ENCODE measurements around the gene ERGIC1.

ERGIC1 gene

DNA sequence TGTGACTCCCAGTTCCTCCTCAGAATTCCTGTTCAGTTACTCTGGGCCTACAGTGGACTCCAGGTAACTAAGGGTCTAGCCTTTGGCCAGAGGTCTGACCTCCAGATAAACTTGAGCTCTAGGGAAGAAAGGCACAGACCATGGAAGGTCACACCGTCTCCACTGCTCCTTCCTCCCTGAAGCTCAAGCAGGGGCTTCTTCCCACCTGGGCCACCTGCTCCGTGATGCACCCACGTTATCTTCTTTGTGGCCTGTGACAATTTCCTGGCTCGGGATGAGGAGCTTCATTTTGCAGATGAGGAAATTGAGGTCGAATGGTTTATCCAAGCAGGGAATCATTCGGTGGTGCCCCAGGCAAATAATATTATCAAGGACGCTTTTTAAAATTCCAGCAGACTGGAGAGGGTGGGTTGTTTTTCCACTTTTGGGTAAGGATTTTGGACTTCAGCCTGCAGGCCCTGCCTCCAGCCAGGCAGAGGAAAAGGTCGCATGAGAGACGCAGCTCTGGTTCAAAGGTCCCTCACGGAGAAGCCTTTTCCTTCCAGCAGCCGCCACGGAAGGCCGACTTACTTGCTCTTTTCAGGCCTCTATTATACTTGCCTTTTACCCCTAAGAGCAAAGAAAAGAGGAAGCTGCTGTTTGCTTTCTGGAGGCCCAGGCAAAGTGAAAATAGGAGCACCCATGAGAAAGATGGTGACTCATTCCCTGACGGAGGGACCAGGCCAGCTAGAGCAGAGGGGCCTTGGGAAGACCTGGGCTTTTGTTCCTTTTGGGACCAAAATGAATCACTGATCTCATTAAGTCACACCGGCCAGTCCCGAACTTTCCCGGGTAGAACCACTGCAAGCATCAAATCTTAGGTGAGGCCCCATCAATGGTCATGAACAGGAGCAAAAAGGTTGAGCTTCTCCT, 40.2 kb upstream of the ERGIC1 start:
- Histone ChIP-seq H3K9me3 (ENCODE audit: control insufficient read depth, insufficient read depth, low read length) (no peaks in the 10 kb centered on the region), H3K36me3 (ENCODE audit: control insufficient read depth, insufficient read depth, low read length) (no peaks in the 10 kb centered on the region), H3K9ac (ENCODE audit: low read depth, low read length) (no peak overlapping the region), H3K27me3 (ENCODE audit: control insufficient read depth, insufficient read depth, low read length) (no peaks in the 10 kb centered on the region), H3K4me3 (ENCODE audit: low read depth, low read length) (no peak overlapping the region), H3K4me1 (ENCODE audit: control insufficient read depth, insufficient read depth, low read length) (peaks cover under 1% of the 10 kb centered on the region)

DNA sequence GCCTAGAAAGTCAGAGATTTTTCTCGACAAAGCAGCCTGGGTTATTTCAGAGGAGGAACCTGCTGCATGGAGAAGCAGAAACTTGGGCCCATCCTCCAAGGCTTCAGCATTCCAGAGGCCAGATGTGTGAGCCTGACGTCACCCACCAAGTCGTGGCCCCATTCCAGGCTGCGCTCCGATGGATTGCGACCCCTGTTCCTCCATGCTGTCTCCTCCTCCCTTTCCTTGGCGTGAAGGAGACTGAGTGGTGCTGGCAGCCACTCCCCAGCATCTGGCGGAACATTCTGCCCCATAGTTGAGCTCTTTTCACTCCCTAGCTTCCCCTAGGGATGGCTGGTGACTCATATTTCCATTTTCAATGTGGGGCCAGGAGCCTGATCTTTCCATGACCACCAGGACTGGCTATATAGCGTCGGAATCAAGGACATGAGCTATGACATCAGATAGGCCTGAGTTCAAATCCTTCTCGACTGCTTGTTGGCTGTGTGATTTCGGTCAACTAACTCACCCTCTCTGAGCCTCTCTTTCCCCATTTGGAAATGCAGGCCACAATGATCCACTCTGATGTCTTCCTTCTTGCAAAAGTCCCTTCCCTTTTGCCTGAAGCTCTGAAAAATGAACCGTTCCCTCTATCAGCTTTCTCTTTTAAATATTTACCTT, 38.6 kb upstream of the ERGIC1 start:
- H3K27me3 ChIP-seq (ENCODE audit: control insufficient read depth, insufficient read depth, low read length): no peaks in the 10 kb centered on the region
- H3K9me3 ChIP-seq (ENCODE audit: control insufficient read depth, insufficient read depth, low read length): no peaks in the 10 kb centered on the region
- no peak overlapping the region for H3K9ac ChIP-seq (ENCODE audit: low read depth, low read length)
- H3K4me3 ChIP-seq (ENCODE audit: low read depth, low read length): no peak overlapping the region
- H3K36me3 ChIP-seq (ENCODE audit: control insufficient read depth, insufficient read depth, low read length): no peaks in the 10 kb centered on the region
- no peaks in the 10 kb centered on the region for H3K4me1 ChIP-seq (ENCODE audit: control insufficient read depth, insufficient read depth, low read length)

DNA sequence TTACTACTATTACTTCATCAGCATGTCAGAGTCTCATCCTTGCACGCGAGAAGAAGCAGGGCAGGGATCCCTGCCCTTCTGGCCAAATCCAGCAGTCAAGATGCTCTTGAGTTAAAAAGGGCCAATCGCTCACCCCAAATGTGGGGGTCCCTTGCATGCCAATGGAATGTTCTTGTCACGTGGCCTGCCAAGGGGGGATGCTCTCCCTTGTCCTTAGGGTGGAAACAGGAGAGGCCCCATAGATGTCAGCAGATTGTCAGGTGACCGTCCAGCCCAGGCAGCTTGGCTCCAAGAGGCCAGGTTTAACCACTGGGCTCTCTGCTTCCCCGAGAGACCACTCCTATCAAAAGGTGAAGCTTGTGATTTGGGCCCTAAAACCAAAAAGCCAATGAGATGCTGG, 37.7 kb upstream of the ERGIC1 start:
- no peak overlapping the region for H3K9ac ChIP-seq (ENCODE audit: low read depth, low read length)
- no peaks in the 10 kb centered on the region for H3K9me3 ChIP-seq (ENCODE audit: control insufficient read depth, insufficient read depth, low read length)
- H3K4me1 ChIP-seq (ENCODE audit: control insufficient read depth, insufficient read depth, low read length): no peaks in the 10 kb centered on the region
- no peak overlapping the region for H3K4me3 ChIP-seq (ENCODE audit: low read depth, low read length)
- no peaks in the 10 kb centered on the region for H3K36me3 ChIP-seq (ENCODE audit: control insufficient read depth, insufficient read depth, low read length)
- H3K27me3 ChIP-seq (ENCODE audit: control insufficient read depth, insufficient read depth, low read length): no peaks in the 10 kb centered on the region

DNA sequence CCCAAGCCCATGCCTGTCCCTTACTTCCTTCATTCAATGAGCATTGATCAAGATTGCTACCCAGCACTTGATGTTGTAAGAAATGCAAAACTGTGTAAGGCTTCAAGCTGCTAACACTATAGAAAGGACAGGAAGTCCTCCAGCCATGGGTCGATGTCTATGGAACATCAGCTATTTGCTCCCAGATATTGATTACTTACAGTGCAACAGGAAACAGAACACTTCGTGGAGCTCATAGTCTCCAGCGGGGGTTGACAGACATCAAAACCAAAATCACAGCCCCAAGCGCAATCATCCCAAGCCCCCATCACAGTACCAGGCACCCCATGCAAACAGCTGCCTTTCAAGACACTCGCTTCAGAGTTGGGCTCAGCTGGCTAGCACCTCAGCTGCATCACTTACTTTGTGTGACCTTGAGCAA, 36.3 kb upstream of the ERGIC1 start:
- no peak overlapping the region for H3K9ac ChIP-seq (ENCODE audit: low read depth, low read length)

DNA sequence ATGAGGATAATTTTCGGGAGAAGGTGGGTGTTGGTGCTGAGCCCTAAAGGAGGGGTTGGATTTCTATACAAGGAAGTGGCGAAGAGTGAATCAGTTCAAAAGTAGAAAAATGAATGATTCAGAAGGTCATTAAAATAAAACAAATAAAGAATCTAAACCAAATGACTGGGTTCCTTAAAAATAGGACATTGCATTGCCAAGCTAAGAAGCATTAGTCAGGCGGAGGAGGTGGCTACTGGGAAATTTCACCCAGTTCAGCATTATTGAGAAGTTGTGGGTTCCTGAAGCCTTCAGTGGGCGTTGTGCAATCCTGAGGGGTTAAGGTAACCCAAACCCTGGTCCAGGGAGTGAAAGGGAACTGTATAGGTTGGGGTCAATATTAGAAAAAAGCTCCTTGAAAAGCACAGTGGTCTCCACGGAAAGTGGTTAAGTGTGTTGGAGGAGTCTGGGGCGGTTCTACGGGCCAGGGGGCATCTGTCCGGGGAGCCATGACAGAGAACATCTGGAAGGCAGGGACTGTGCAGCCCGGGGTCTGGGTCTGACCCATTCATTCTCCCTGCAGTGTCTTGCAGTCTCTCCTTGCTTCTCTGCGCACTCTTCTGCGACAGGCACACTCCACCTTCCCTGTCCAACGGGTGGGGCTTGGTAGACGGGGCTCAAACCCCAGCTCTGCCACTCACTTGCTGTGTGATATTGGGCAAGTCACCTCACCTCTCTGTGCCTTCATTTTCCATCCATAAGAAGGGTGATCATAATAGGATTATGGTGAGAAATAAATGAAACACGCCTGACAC, 35.4 kb upstream of the ERGIC1 start:
- Histone ChIP-seq H3K36me3 (ENCODE audit: control insufficient read depth, insufficient read depth, low read length) (no peaks in the 10 kb centered on the region), H3K27me3 (ENCODE audit: control insufficient read depth, insufficient read depth, low read length) (no peaks in the 10 kb centered on the region), H3K9ac (ENCODE audit: low read depth, low read length) (no peak overlapping the region), H3K9me3 (ENCODE audit: control insufficient read depth, insufficient read depth, low read length) (no peaks in the 10 kb centered on the region), H3K4me3 (ENCODE audit: low read depth, low read length) (no peak overlapping the region), H3K4me1 (ENCODE audit: control insufficient read depth, insufficient read depth, low read length) (no peaks in the 10 kb centered on the region)

More for the DNA sequence above, 36.3 kb upstream of the ERGIC1 start:
- no peaks in the 10 kb centered on the region for H3K27me3 ChIP-seq (ENCODE audit: control insufficient read depth, insufficient read depth, low read length)
- H3K4me3 ChIP-seq (ENCODE audit: low read depth, low read length): no peak overlapping the region
- no peaks in the 10 kb centered on the region for H3K36me3 ChIP-seq (ENCODE audit: control insufficient read depth, insufficient read depth, low read length)
- H3K9me3 ChIP-seq (ENCODE audit: control insufficient read depth, insufficient read depth, low read length): no peaks in the 10 kb centered on the region
- no peaks in the 10 kb centered on the region for H3K4me1 ChIP-seq (ENCODE audit: control insufficient read depth, insufficient read depth, low read length)

DNA sequence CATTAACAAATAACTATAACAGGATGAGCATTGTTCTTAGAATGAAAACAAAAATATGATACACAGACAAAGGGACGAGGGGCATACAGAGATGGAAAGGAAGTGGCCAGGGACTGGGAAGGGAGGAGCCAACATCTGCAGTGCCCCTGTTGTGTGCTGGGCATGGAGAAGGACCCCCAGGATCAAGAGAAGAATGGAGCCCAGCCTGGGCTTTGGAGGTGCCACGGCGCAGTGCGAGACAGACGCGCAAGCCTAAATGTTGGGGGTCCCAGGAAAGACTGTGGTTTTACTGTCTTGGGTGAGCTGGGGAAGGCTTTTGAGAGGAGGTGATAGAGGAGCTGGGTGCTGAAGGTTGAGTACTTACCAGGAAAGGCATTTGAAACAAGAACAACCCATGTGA, 34.6 kb upstream of the ERGIC1 start:
- Histone ChIP-seq H3K36me3 (ENCODE audit: control insufficient read depth, insufficient read depth, low read length) (no peaks in the 10 kb centered on the region), H3K4me1 (ENCODE audit: control insufficient read depth, insufficient read depth, low read length) (no peaks in the 10 kb centered on the region), H3K9me3 (ENCODE audit: control insufficient read depth, insufficient read depth, low read length) (no peaks in the 10 kb centered on the region), H3K4me3 (ENCODE audit: low read depth, low read length) (no peak overlapping the region), H3K9ac (ENCODE audit: low read depth, low read length) (no peak overlapping the region), H3K27me3 (ENCODE audit: control insufficient read depth, insufficient read depth, low read length) (no peaks in the 10 kb centered on the region)

DNA sequence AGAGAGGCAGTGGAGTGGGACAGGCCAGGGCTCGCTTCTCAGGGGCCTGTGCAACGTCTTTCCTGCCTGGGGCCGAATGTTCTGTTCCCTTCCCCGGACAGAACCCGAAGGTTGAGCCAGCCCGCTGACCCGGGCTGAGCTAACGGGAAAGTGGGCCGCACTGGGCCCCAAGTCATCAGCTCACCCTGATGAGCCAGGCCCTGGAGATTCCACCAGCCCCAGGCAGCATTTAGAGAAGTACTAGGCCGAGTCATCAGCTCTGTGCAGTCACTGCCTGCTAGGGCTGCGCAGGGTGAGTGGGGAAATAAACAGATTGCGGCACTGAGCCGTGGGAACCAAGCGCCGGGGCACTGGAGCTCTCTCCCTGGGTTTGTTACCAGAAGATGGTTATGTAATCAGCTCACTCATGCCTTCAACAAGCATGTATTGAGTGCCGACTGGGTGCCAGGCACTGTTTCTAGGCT, 33.9 kb upstream of the ERGIC1 start:
- H3K36me3 ChIP-seq (ENCODE audit: control insufficient read depth, insufficient read depth, low read length): no peaks in the 10 kb centered on the region
- H3K9ac ChIP-seq (ENCODE audit: low read depth, low read length): no peak overlapping the region
- H3K4me1 ChIP-seq (ENCODE audit: control insufficient read depth, insufficient read depth, low read length): no peaks in the 10 kb centered on the region

DNA sequence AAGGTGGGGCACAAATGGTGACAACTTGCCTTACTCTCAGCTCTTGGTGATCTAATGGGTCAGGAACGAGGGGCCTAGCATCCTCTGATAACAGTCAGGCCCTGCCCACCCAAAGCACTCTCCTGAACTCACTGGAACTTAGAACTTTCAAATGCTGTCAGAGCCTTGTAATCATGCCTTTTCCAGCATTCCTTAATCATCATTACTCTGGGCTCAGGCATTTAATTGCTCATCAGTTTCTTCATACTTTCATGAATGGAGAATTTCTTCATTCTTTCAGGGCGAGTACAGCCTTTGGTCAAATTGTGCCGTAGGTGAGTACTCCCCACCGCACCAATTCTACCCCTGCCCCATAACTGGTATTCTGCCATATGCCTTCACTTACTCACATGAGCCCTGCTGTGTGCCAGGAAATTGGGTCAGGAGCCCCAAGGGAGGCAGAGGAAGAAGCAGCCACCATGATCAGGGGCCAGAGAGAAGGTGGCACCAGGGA, 32.8 kb upstream of the ERGIC1 start:
- Histone ChIP-seq H3K9ac (ENCODE audit: low read depth, low read length) (no peak overlapping the region), H3K4me1 (ENCODE audit: control insufficient read depth, insufficient read depth, low read length) (no peaks in the 10 kb centered on the region), H3K9me3 (ENCODE audit: control insufficient read depth, insufficient read depth, low read length) (no peaks in the 10 kb centered on the region), H3K36me3 (ENCODE audit: control insufficient read depth, insufficient read depth, low read length) (no peaks in the 10 kb centered on the region), H3K27me3 (ENCODE audit: control insufficient read depth, insufficient read depth, low read length) (peaks cover 2% of the 10 kb centered on the region), H3K4me3 (ENCODE audit: low read depth, low read length) (no peak overlapping the region)

More for the DNA sequence above, 33.9 kb upstream of the ERGIC1 start:
- no peak overlapping the region for H3K4me3 ChIP-seq (ENCODE audit: low read depth, low read length)
- H3K9me3 ChIP-seq (ENCODE audit: control insufficient read depth, insufficient read depth, low read length): no peaks in the 10 kb centered on the region
- H3K27me3 ChIP-seq (ENCODE audit: control insufficient read depth, insufficient read depth, low read length): no peaks in the 10 kb centered on the region

DNA sequence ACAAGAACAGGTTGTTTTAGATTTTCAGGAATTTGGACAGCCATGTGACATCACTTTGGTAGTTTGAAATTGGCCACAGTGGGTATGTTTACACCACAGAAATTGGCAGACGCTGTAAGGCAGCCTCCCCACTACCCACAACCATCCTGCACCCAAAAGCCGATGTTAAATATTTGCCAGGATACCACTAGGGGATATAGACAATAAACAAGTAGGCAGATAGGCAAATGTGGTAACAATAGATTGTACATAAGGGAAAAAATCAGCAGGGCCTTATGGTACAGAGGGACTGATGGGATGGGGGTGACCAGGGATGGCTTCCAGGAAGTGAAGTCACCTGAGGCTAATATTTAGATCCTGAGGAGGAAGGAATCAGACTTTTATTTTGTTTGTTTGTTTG, 31.9 kb upstream of the ERGIC1 start:
- no peak overlapping the region for H3K4me3 ChIP-seq (ENCODE audit: low read depth, low read length)
- peaks cover 3% of the 10 kb centered on the region for H3K4me1 ChIP-seq (ENCODE audit: control insufficient read depth, insufficient read depth, low read length)
- H3K9ac ChIP-seq (ENCODE audit: low read depth, low read length): no peak overlapping the region
- no peaks in the 10 kb centered on the region for H3K36me3 ChIP-seq (ENCODE audit: control insufficient read depth, insufficient read depth, low read length)
- H3K27me3 ChIP-seq (ENCODE audit: control insufficient read depth, insufficient read depth, low read length): peaks cover 2% of the 10 kb centered on the region
- no peaks in the 10 kb centered on the region for H3K9me3 ChIP-seq (ENCODE audit: control insufficient read depth, insufficient read depth, low read length)

DNA sequence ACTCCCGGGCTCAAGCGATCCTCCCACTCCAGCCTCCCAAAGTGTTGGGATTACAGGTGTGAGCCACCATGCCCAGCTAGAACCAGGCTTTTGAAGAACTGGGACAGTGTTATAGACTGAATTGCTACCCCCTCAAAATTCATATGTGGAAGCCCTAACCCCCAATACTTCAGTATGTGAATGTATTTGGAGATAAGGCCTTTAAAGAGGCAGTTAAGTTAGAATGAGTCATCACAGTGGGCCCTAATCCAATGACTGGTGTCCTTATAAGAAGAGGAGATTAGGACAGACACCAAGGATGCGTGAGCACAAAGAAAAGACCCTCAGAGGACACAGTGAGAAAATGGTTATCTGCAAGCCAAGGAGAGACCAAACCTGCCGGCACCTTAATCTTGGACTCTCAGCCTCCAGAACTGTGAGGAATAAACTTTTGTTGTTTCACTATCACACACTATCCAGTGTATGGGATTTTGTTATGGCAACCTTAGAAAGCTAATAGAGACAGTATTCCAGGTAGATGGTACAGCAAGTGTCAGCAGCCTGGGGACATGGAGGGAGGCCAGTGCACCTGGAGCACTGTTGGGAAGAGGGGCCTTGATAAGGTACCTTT, 31.4 kb upstream of the ERGIC1 start:
- Histone ChIP-seq H3K4me1 (ENCODE audit: control insufficient read depth, insufficient read depth, low read length) (peaks cover 3% of the 10 kb centered on the region), H3K36me3 (ENCODE audit: control insufficient read depth, insufficient read depth, low read length) (no peaks in the 10 kb centered on the region)

DNA sequence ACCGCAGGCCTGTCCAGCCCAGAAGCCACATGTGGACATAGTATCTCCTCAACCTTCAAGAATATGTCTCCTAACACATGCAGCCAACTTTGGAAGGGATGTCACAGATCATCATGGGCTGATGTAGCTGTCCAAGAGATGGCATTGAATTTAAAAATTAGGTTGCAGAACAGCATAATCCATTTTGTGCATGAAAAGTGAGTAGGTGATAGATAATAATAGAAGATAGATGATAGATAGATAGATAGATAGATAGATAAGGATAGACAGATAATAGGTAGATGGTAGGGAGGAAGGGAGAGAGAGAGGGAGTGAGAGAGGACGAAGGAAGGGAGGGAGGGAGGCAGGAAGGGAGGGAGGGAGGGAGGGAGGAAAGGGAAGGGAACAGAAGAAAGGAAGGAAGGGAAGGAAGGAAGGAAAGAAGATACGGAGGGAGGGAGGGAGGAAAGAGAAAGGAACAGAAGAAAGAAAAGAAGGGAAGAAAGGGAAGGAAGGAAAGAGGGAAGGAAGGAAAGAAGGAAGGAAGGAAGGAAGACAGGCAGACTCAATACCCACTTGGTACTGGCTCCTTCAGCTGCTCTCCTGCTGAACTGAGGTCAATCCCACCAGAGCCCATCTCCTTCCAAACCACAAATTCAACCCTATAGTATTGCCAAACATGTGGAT, 28.9 kb upstream of the ERGIC1 start:
- no peaks in the 10 kb centered on the region for H3K9me3 ChIP-seq (ENCODE audit: control insufficient read depth, insufficient read depth, low read length)
- peaks cover 3% of the 10 kb centered on the region for H3K4me1 ChIP-seq (ENCODE audit: control insufficient read depth, insufficient read depth, low read length)
- H3K9ac ChIP-seq (ENCODE audit: low read depth, low read length): no peak overlapping the region
- H3K36me3 ChIP-seq (ENCODE audit: control insufficient read depth, insufficient read depth, low read length): no peaks in the 10 kb centered on the region
- peaks cover 2% of the 10 kb centered on the region for H3K27me3 ChIP-seq (ENCODE audit: control insufficient read depth, insufficient read depth, low read length)
- no peak overlapping the region for H3K4me3 ChIP-seq (ENCODE audit: low read depth, low read length)

More for the DNA sequence above, 31.4 kb upstream of the ERGIC1 start:
- H3K4me3 ChIP-seq (ENCODE audit: low read depth, low read length): no peak overlapping the region
- H3K9me3 ChIP-seq (ENCODE audit: control insufficient read depth, insufficient read depth, low read length): no peaks in the 10 kb centered on the region
- peaks cover 2% of the 10 kb centered on the region for H3K27me3 ChIP-seq (ENCODE audit: control insufficient read depth, insufficient read depth, low read length)
- no peak overlapping the region for H3K9ac ChIP-seq (ENCODE audit: low read depth, low read length)

Measured in iPS-15b (cell line).